Fibroblast of lung (primary cell): ENCODE data around the gene TGFBRAP1.

Source experiments
- EZH2 ChIP-seq: IDR thresholded peaks from 2 replicates; pipeline ENCODE4 v1.5.1; 2012; ENCODE audit warnings: low read length, control low read depth, mild to moderate bottlenecking; ENCODE audit errors: missing control alignments
- TF ChIP-seq, protein P1 (sequence below), 2 donors: IDR thresholded peaks in 1 of 2; conservative IDR thresholded peaks in 1 of 2; 1 replicate in 1 of 2; 2 replicates in 1 of 2; pipeline ENCODE4 v1.5.1; 2011 to 2012; ENCODE audit warnings: low read length in 2 of 2, control low read depth in 1 of 2, inconsistent platforms in 1 of 2, low read depth in 1 of 2, mild to moderate bottlenecking in 1 of 2

- TF ChIP-seq EZH2, result no peak
- TF ChIP-seq, protein P1, sequence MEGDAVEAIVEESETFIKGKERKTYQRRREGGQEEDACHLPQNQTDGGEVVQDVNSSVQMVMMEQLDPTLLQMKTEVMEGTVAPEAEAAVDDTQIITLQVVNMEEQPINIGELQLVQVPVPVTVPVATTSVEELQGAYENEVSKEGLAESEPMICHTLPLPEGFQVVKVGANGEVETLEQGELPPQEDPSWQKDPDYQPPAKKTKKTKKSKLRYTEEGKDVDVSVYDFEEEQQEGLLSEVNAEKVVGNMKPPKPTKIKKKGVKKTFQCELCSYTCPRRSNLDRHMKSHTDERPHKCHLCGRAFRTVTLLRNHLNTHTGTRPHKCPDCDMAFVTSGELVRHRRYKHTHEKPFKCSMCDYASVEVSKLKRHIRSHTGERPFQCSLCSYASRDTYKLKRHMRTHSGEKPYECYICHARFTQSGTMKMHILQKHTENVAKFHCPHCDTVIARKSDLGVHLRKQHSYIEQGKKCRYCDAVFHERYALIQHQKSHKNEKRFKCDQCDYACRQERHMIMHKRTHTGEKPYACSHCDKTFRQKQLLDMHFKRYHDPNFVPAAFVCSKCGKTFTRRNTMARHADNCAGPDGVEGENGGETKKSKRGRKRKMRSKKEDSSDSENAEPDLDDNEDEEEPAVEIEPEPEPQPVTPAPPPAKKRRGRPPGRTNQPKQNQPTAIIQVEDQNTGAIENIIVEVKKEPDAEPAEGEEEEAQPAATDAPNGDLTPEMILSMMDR (conservative IDR thresholded peaks at IDR 0.05 in 1 of 2, IDR thresholded peaks at IDR 0.05 in 1 of 2; ENCODE audit: low read depth in 1 of 2, low read length in 2 of 2), result peak; percentile 22 to 55
These were observed 41.8 kb downstream of the TGFBRAP1 start for GRCh38 chr2:105287692-105288091.
